Measurements from ENCODE around the gene HLA-DMA.

DNA sequence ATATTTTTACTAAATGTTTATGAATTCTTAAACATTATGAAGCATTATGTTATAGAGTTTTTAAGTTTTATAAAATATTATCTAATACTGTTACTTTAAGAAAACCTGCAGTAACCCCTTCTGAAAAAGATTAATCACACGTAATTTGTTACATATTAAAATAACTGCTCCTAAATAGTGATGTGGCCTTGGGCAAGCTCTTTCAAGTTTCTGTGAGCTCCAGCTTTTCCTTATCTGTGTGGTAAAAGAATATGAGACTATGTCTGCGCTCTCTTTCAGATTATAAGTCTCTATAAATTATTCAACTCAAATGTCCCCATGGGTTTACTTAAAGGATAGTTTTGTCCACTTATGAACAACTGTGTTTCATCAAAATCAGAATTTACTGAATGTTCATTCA, 44.0 kb downstream of the HLA-DMA start:
- TF ChIP-seq POLR2A (IDR thresholded peaks at IDR 0.05): no peak
- TF ChIP-seq, protein P1, sequence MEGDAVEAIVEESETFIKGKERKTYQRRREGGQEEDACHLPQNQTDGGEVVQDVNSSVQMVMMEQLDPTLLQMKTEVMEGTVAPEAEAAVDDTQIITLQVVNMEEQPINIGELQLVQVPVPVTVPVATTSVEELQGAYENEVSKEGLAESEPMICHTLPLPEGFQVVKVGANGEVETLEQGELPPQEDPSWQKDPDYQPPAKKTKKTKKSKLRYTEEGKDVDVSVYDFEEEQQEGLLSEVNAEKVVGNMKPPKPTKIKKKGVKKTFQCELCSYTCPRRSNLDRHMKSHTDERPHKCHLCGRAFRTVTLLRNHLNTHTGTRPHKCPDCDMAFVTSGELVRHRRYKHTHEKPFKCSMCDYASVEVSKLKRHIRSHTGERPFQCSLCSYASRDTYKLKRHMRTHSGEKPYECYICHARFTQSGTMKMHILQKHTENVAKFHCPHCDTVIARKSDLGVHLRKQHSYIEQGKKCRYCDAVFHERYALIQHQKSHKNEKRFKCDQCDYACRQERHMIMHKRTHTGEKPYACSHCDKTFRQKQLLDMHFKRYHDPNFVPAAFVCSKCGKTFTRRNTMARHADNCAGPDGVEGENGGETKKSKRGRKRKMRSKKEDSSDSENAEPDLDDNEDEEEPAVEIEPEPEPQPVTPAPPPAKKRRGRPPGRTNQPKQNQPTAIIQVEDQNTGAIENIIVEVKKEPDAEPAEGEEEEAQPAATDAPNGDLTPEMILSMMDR (IDR thresholded peaks at IDR 0.05): no peak
- no peak for TF ChIP-seq EP300 (IDR thresholded peaks at IDR 0.05)
